A673 (cell line): ENCODE measurements around the gene SOX1. TPM values are rescaled to one million over a fixed set of nuclear protein-coding genes. Genes with fewer than 3 reads are reported as not detected.

Experiments
- BruUV-seq: library from RNA; stranded (reverse); fragments of 400-500 nt; replicated peaks from 2 replicates; lab custom pipeline; 2021; lab: Mats Ljungman, UMichigan
- CTCF ChIA-PET: fragments of 300-600 bp; sonication (Branson Sonifier 250); formaldehyde crosslinking; loops from one replicate; lab custom pipeline; 2022; ENCODE audit warnings: antibody characterized with exemption; lab: Charles Lee
- POLR2A ChIA-PET: fragments of 300-600 bp; sonication (Branson Sonifier 250); formaldehyde crosslinking; loops from one replicate; lab custom pipeline; 2022; ENCODE audit warnings: antibody characterized with exemption; ENCODE audit not compliant: low non-redundant PET; lab: Charles Lee
- DNase-seq: peaks from one replicate; pipeline ENCODE4 v3.0.0-alpha.2; 2015; ENCODE audit warnings: low spot score
- H3K27ac ChIP-seq: fragments of 200-600 bp; sonication (generic); 2 replicates; pipeline ENCODE4 v1.5.1; 2016; ENCODE audit warnings: mixed run types, low read depth, mild to moderate bottlenecking, mixed read lengths, antibody characterized with exemption, low read length; ENCODE audit not compliant: poor library complexity, severe bottlenecking
- H3K27me3 ChIP-seq: fragments of 200-600 bp; sonication (generic); replicated peaks from 2 replicates; pipeline ENCODE4 v1.6.1; 2017; ENCODE audit warnings: mixed run types, low read depth, mild to moderate bottlenecking, mixed read lengths, antibody characterized with exemption, low read length; ENCODE audit not compliant: insufficient read depth, poor library complexity
- H3K36me3 ChIP-seq: fragments of 200-600 bp; sonication (generic); 2 replicates; pipeline ENCODE4 v1.6.1; 2016; ENCODE audit warnings: mixed run types, mild to moderate bottlenecking, mixed read lengths, antibody characterized with exemption, low read length; ENCODE audit not compliant: insufficient read depth, poor library complexity, severe bottlenecking
- H3K4me1 ChIP-seq: fragments of 200-600 bp; sonication (generic); 2 replicates; pipeline ENCODE4 v1.6.1; 2017; ENCODE audit warnings: mixed run types, mild to moderate bottlenecking, mixed read lengths, antibody characterized with exemption, low read length; ENCODE audit not compliant: insufficient read depth, poor library complexity, severe bottlenecking
- H3K4me3 ChIP-seq: fragments of 200-600 bp; sonication (generic); 2 replicates; pipeline ENCODE4 v1.5.1; 2016; ENCODE audit warnings: low read depth, mixed run types, mild to moderate bottlenecking, mixed read lengths, low read length; ENCODE audit not compliant: poor library complexity, severe bottlenecking
- H3K9me3 ChIP-seq: fragments of 200-600 bp; sonication (generic); 2 replicates; pipeline ENCODE4 v1.6.1; 2016; ENCODE audit warnings: mixed run types, low read depth, mild to moderate bottlenecking, mixed read lengths, antibody characterized with exemption, low read length; ENCODE audit not compliant: poor library complexity, severe bottlenecking
- CTCF ChIP-seq: fragments of 300-800, 200-600 bp; sonication (generic); conservative IDR thresholded peaks from 2 replicates; pipeline ENCODE4 v1.5.1; 2017; ENCODE audit warnings: low read depth, mild to moderate bottlenecking, antibody characterized with exemption, low read length, moderate library complexity, mixed read lengths
- EZH2 ChIP-seq: fragments of 200-600 bp; sonication (generic); IDR thresholded peaks from 2 replicates; pipeline ENCODE4 v1.6.1; 2017; ENCODE audit warnings: borderline replicate concordance, low read depth, mild to moderate bottlenecking, mixed read lengths, antibody characterized with exemption, low read length; ENCODE audit not compliant: poor library complexity, severe bottlenecking
- intact Hi-C: fragments of 100-400 bp; cut with micrococcal nuclease; formaldehyde crosslinking; loops from one replicate; pipeline ENCODE4 v1.10.0; 2022; ENCODE audit not compliant: unreplicated experiment
- total RNA-seq: library from RNA; stranded (reverse); gene quantifications from 2 replicates; pipeline ENCODE4 v1.2.3, GENCODE V29; 2021

SOX1 gene
- total RNA-seq, 1 experiment from 2014 or later: 56.6 TPM

DNA sequence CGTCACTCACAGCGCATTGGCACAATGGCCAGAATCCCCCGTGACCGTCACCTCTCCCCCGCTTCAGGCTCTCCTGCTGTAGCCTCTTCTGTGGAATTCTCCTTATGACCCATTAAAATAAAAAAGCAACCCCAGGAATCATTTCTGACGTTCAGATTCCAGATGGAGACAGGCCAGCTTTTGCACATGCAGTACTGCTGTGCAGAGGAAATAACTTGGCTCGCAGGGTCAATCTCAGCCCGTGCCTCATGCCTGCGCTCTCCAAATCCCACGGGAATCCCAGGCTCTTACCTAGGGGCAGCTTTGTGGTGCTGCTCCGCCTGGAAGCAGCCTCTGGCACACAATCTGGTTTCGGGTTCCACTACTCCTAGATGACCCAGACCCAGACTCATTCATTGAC, 32.7 kb upstream of the SOX1 start:
- no peaks in the 10 kb centered on the region for H3K36me3 ChIP-seq
- CTCF ChIA-PET: no interaction called here
- no peak for DNase-seq
- H3K4me3 ChIP-seq: no peak overlapping the region
- POLR2A ChIA-PET: no interaction called here
- no peak for TF ChIP-seq CTCF
- TF ChIP-seq EZH2: no peak
- no peak overlapping the region for H3K27ac ChIP-seq
- BruUV-seq: no TSS peak
- intact Hi-C loops: no loop called here
- no peaks in the 10 kb centered on the region for H3K4me1 ChIP-seq
- H3K9me3 ChIP-seq: no peaks in the 10 kb centered on the region
- H3K27me3 ChIP-seq: no peaks in the 10 kb centered on the region

DNA sequence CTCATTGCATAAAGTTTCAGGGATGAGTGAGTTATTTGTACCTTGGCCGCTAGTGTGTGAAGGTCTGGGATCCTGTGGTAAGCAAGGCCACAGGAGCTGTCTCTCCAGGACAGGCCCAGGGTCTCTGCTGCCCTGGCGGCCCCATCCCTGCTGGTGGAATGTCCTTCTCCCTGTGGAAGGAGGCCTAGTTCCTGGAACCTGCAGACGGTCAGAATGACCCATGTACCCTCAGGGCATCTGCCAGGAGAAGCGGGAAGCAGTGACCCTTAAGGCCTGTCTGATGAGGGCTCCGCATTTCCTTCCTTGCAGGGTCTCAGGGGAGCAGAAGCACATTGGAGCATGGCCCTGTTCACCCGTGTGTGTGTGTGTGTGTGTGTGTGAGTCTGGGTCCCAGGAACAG, 32.1 kb upstream of the SOX1 start:
- H3K4me3 ChIP-seq: no peak overlapping the region
- H3K36me3 ChIP-seq: no peaks in the 10 kb centered on the region
- TF ChIP-seq EZH2 (no peak), CTCF (no peak)
- H3K27me3 ChIP-seq: no peaks in the 10 kb centered on the region
- intact Hi-C loops: no loop called here
- no peak overlapping the region for H3K27ac ChIP-seq
- no TSS peak for BruUV-seq
- no peaks in the 10 kb centered on the region for H3K9me3 ChIP-seq
- H3K4me1 ChIP-seq: no peaks in the 10 kb centered on the region
- no peak for DNase-seq
- POLR2A ChIA-PET: no interaction called here
- CTCF ChIA-PET: no interaction called here

DNA sequence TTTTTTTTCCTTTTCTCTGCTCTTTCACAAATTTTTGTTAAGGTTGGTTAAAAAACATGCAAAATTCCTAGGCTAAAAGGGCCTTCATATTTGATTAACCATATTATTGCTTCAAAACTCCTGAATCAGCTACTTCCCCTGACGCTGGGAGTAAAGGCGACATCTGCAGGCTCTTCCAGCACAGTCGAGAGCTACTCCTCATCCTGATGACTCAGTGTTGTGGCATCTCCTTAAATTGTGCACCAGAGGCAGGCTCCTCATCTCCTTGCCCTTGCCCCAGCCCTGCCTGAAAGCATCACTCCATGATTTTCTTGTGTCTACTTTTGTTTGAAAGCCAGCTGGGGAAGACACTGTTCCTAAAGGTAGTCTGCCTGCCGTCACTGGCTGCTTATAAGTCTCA, 24.5 kb upstream of the SOX1 start:
- H3K4me1 ChIP-seq: no peaks in the 10 kb centered on the region
- H3K36me3 ChIP-seq: no peaks in the 10 kb centered on the region
- ChIA-PET POLR2A (no interaction called here), CTCF (no interaction called here)
- H3K27me3 ChIP-seq: peaks cover 3% of the 10 kb centered on the region
- H3K4me3 ChIP-seq: no peak overlapping the region
- H3K9me3 ChIP-seq: peaks cover 3% of the 10 kb centered on the region
- no TSS peak for BruUV-seq
- DNase-seq: peak; percentile 63
- H3K27ac ChIP-seq: no peak overlapping the region
- intact Hi-C loops: no loop called here
- TF ChIP-seq CTCF (no peak; the same call in 1 of the 2 replicates), EZH2 (no peak)
